HG02798 (cell line): ENCODE measurements around the gene TSPAN14.
A peak's percentile ranks its signal among the peaks of the same experiment; 100 is the strongest.
"Not testable (repeated sequence)": the region's sequence is repeated elsewhere in the genome, so short reads cannot be mapped to it uniquely, and the experiment has no call there.

Experiments
- ATAC-seq: cut with Tn5 transposase; IDR thresholded peaks from one replicate; pipeline ENCODE4 v1.9.1; 2021; ENCODE audit warnings: mild to moderate bottlenecking; ENCODE audit not compliant: unreplicated experiment, poor library complexity

The TSPAN14 gene

DNA sequence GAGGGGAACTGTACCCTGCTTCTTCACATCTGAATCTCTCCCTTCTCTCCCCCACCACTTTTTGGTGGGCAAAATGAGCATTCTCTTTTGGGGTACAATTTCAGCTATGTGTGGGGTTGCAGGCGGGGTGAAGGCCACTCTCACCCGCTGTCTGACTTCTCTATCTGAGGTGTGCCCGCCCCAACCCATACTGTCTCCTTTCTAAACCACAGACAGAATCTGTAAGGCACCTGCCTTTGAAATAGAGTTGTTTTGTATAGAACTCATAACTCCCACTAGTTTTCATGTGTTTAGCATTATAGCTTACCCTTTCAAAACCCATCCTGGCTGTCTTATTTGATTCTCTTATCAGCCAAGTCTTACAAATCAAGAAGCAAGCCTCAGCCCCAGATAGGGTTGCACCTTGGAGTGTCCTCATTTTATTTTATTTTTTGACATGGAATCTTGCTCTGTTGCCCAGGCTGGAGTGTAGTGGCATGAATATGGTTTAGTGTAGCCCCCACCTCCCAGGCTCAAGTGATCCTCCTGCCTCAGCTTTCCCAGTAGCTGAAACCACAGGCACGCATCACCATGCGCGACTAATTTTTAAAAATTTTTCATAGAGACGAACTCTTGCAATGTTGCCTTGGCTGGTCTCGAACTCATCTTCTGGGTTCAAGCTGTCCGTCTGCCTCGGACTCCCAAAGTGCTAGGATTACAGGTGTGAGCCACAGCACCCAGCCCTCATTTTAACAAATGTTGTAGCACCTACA is 11.9 kb downstream of the TSPAN14 start:
- peak; percentile 56 for ATAC-seq

DNA sequence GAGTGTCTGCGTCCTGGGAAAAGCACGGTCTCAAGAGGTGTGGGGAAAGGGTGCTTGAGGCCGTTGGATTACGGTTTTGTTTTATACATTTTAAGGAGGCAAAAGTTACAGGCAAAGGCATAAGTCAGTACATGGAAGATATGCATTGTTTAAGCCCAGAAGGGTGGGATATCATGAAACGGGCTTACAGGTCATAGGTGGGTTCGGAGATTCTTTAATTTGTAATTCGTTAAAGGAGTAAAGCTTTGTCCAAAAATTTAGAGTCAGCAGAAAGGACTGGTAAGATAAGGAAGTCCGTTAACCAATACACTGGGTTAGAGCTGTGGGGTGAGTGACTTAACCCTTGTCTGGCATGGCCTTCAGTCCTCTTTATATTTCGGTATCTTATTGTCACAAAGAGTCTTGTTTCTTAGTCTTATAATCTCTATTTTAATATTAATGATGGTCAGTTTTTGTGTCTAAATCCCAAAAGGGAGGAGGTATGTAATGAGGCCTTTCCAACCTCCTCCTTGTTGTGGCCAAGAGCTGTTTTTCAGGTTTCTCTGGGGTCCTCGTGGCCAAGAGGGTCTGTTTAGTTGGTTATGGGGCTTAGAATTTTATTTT is 12.7 kb downstream of the TSPAN14 start:
- ATAC-seq = no peak

GRCh38 chr10:80468002-80468401 is 13.9 kb downstream of the TSPAN14 start:
- no peak for ATAC-seq

GRCh38 chr10:80468806-80469421 is 14.8 kb downstream of the TSPAN14 start:
- no peak for ATAC-seq

DNA sequence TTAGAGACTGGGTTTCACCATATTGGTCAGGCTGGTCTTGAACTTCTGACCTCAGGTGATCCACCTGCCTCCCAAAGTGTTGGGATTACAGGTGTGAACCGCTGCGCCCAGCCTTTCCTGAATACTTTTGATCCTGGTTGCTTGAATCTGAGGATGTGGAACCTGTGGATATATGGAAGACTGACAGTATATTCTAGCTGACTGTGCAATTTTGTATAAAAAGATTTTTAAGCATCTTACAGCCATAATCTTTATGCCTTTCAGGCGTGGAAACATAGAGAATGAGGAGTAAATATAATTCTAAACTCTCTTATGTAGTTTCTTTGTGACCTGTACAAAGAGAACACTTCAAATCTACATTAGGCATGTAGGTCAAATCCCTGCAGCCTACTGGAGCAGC is 16.2 kb downstream of the TSPAN14 start:
- ATAC-seq = no peak

- no peak for ATAC-seq
Measured at GRCh38 chr10:80471001-80471400, 16.9 kb downstream of the TSPAN14 start.

- peak; percentile 57 for ATAC-seq
Measured at GRCh38 chr10:80471715-80472233, 17.7 kb downstream of the TSPAN14 start.

GRCh38 chr10:80472234-80473095 is 18.4 kb downstream of the TSPAN14 start:
- peak; percentile 92 for ATAC-seq

- ATAC-seq = no peak
Measured at GRCh38 chr10:80473096-80473657, 19.1 kb downstream of the TSPAN14 start.

GRCh38 chr10:80473692-80474596 is 19.8 kb downstream of the TSPAN14 start:
- no peak for ATAC-seq

- no peak for ATAC-seq
Measured at GRCh38 chr10:80474597-80474910, 20.4 kb downstream of the TSPAN14 start.

- ATAC-seq = no peak
Measured at GRCh38 chr10:80474941-80475340, 20.8 kb downstream of the TSPAN14 start.

GRCh38 chr10:80475641-80476040 is 21.5 kb downstream of the TSPAN14 start:
- not testable (repeated sequence) for ATAC-seq

DNA sequence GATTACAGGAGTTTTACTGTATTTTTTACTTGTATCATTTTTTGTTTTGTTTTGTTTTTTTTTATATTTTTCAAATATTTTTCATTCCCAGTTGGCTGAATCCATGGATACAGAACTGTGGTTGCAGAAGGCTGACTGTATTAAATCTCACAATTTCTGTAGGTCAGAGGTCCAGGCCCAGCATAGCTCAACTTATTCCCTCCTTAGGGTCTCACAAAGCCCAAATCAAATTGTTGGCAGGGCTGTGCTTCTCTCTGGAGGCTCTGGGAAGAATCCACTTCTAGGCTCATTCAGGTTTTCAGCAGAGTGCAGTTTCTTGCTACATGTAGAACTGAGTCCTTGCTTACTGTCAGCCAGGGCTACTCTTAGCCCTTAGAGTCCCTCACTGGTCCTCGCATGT is 22.6 kb downstream of the TSPAN14 start:
- no peak for ATAC-seq

- ATAC-seq = no peak
Measured at GRCh38 chr10:80477813-80478212, 23.7 kb downstream of the TSPAN14 start.

GRCh38 chr10:80480373-80480772 is 26.3 kb downstream of the TSPAN14 start:
- not testable (repeated sequence) for ATAC-seq

GRCh38 chr10:80480852-80481251 is 26.7 kb downstream of the TSPAN14 start:
- no peak for ATAC-seq

DNA sequence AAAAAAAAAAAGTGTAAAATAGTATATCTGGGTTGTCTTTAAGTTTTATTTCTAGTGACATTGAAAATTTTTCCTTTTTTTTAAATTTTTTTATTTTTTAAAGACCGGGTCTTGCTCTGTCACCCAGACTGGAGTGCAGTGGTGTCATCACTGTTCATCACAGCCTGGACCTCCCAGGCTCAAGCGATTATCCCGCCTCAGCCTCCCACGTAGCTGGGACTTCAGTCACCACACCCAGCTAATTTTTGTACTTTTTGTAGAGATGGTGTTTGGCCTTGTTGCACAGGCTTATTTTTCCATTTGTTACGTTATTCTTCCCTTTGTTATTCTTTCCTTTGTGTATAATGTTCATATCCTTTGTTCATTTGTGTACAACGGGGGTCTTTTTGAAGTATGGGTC is 30.1 kb downstream of the TSPAN14 start:
- no peak for ATAC-seq

GRCh38 chr10:80484676-80485075 is 30.6 kb downstream of the TSPAN14 start:
- no peak for ATAC-seq
